Hepatocyte (in vitro differentiated cells): ENCODE data around the gene AAK1. TPM values are rescaled to one million over a fixed set of nuclear protein-coding genes. Genes with fewer than 3 reads are reported as not detected.

ENCODE experiments used
- DNase-seq: peaks from one replicate; pipeline ENCODE4 v3.0.0-alpha.2; 2016; ENCODE audit warnings: low spot score
- H2AFZ ChIP-seq: fragments of 200-600 bp; sonication (generic); 2 replicates; pipeline ENCODE4 v1.6.0; 2016; ENCODE audit warnings: antibody characterized with exemption, mild to moderate bottlenecking
- H3K27ac ChIP-seq: fragments of 200-600 bp; sonication (generic); 2 replicates; pipeline ENCODE4 v1.5.1; 2016; ENCODE audit warnings: mild to moderate bottlenecking
- H3K27me3 ChIP-seq: fragments of 200-600 bp; sonication (generic); 2 replicates; pipeline ENCODE4 v1.6.1; 2016
- H3K36me3 ChIP-seq: fragments of 200-600 bp; sonication (generic); replicated peaks from 2 replicates; pipeline ENCODE4 v1.5.1; 2016; ENCODE audit warnings: low read depth; ENCODE audit not compliant: insufficient read depth
- H3K4me1 ChIP-seq: fragments of 200-600 bp; sonication (generic); 2 replicates; pipeline ENCODE4 v1.5.1; 2016; ENCODE audit warnings: mild to moderate bottlenecking, moderate library complexity; ENCODE audit not compliant: insufficient read depth
- H3K4me2 ChIP-seq: fragments of 200-600 bp; sonication (generic); 2 replicates; pipeline ENCODE4 v1.6.0; 2016
- H3K4me3 ChIP-seq: fragments of 200-600 bp; sonication (generic); 2 replicates; pipeline ENCODE4 v1.5.1; 2016; ENCODE audit warnings: mild to moderate bottlenecking
- H3K79me2 ChIP-seq: fragments of 200-600 bp; sonication (generic); 2 replicates; pipeline ENCODE4 v1.6.0; 2017; ENCODE audit warnings: mild to moderate bottlenecking
- H3K9me2 ChIP-seq: fragments of 200-600 bp; sonication (generic); replicated peaks from 2 replicates; pipeline ENCODE4 v1.6.0; 2017; ENCODE audit warnings: mild to moderate bottlenecking; ENCODE audit not compliant: insufficient read depth
- H3K9me3 ChIP-seq: fragments of 200-600 bp; sonication (generic); 2 replicates; pipeline ENCODE4 v1.5.1; 2016; ENCODE audit warnings: low read depth, mild to moderate bottlenecking
- H4K20me1 ChIP-seq: fragments of 200-600 bp; sonication (generic); 2 replicates; pipeline ENCODE4 v1.6.0; 2016; ENCODE audit warnings: mild to moderate bottlenecking; ENCODE audit not compliant: insufficient read depth, poor library complexity, severe bottlenecking
- EZH2 ChIP-seq: fragments of 200-600 bp; sonication (generic); IDR thresholded peaks from 2 replicates; pipeline ENCODE4 v1.6.1; 2016; ENCODE audit warnings: antibody characterized with exemption, mild to moderate bottlenecking, borderline replicate concordance
- EZH2phosphoT487 ChIP-seq: fragments of 200-600 bp; sonication (generic); IDR thresholded peaks from one replicate; pipeline ENCODE4 v1.6.1; 2018; ENCODE audit warnings: antibody characterized with exemption, mild to moderate bottlenecking, low read depth, moderate library complexity; ENCODE audit not compliant: unreplicated experiment, severe bottlenecking
- WGBS: methylation state at CpG from one replicate; pipeline ENCODE4 v1.1.6; 2016; ENCODE audit warnings: low lambda C conversion rate; ENCODE audit errors: missing lambda C conversion rate; 5-methylcytosine and 5-hydroxymethylcytosine counted together
- polyA plus RNA-seq: library from polyadenylated mRNA; unstranded; fragments of >200 nt; fragmentation: Nextera tagmentation; extraction: Ambion mirVana; gene quantifications from 2 replicates; pipeline ENCODE4 v1.2.1, GENCODE V29; 2016
- total RNA-seq: library from RNA; depleted of rRNA; stranded (reverse); fragments of >200 nt; gene quantifications from 2 replicates; pipeline ENCODE4 v1.2.3, GENCODE V29; 2014
- TF ChIP-seq, protein P1 (sequence below): fragments of 200-600 bp; sonication (generic); IDR thresholded peaks from 2 replicates; pipeline ENCODE4 v1.5.1; 2016; ENCODE audit warnings: antibody characterized with exemption, mild to moderate bottlenecking; ENCODE audit not compliant: poor library complexity

The AAK1 gene
- total and polyA plus RNA-seq, 2 experiments from 2014 or later, result 30.1 to 30.8 TPM

GRCh38 chr2:69436938-69437750 lies 206.4 kb downstream of the AAK1 start, which contains the start of gene NFU1:
Gene NFU1, minus strand, starts transcription at chr2:69437435. Its CDS starts 13 bp downstream, at chr2:69437422.
- Histone ChIP-seq H3K4me3 (peak within 1 kb of the TSS; percentile 60), H3K4me2 (peak within 1 kb of the TSS; percentile 72), H3K79me2 (peaks cover 33% of the 10 kb centered on the region), H3K36me3 (no peaks in the 10 kb centered on the region), H3K9me3 (no peaks in the 10 kb centered on the region), H2AFZ (peak within 1 kb of the TSS; percentile 81), H3K9me2 (no peaks in the 10 kb centered on the region), H3K4me1 (peaks cover 7% of the 10 kb centered on the region), H3K27ac (peak within 1 kb of the TSS; percentile 96), H4K20me1 (no peaks in the 10 kb centered on the region), H3K27me3 (no peaks in the 10 kb centered on the region)
- TF ChIP-seq, protein P1, sequence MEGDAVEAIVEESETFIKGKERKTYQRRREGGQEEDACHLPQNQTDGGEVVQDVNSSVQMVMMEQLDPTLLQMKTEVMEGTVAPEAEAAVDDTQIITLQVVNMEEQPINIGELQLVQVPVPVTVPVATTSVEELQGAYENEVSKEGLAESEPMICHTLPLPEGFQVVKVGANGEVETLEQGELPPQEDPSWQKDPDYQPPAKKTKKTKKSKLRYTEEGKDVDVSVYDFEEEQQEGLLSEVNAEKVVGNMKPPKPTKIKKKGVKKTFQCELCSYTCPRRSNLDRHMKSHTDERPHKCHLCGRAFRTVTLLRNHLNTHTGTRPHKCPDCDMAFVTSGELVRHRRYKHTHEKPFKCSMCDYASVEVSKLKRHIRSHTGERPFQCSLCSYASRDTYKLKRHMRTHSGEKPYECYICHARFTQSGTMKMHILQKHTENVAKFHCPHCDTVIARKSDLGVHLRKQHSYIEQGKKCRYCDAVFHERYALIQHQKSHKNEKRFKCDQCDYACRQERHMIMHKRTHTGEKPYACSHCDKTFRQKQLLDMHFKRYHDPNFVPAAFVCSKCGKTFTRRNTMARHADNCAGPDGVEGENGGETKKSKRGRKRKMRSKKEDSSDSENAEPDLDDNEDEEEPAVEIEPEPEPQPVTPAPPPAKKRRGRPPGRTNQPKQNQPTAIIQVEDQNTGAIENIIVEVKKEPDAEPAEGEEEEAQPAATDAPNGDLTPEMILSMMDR, result peak; percentile 64
- no peak for TF ChIP-seq EZH2
- 2% methylated on average over 60 of the region's 60 CpGs for WGBS
- peak; percentile 98 for DNase-seq

GRCh38 chr2:69436596-69436937 lies 207.0 kb downstream of the AAK1 start:
- Histone ChIP-seq H3K27ac (peak overlapping the region; percentile 96), H3K4me3 (peak overlapping the region; percentile 60), H3K4me1 (peaks cover 7% of the 10 kb centered on the region), H3K79me2 (peaks cover 38% of the 10 kb centered on the region), H3K36me3 (no peaks in the 10 kb centered on the region), H3K27me3 (no peaks in the 10 kb centered on the region), H4K20me1 (no peaks in the 10 kb centered on the region), H3K9me2 (no peaks in the 10 kb centered on the region), H2AFZ (peak overlapping the region; percentile 57), H3K4me2 (peak overlapping the region; percentile 72), H3K9me3 (no peaks in the 10 kb centered on the region)
- no peak for TF ChIP-seq EZH2
- TF ChIP-seq, protein P1, result peak; percentile 2
- WGBS, result 3% methylated on average over 5 of the region's 5 CpGs
- peak; percentile 22 for DNase-seq

GRCh38 chr2:69434753-69435152 lies 208.8 kb downstream of the AAK1 start:
- Histone ChIP-seq H3K79me2 (peaks cover 38% of the 10 kb centered on the region), H3K9me2 (no peaks in the 10 kb centered on the region), H3K4me3 (no peak overlapping the region), H3K27ac (no peak overlapping the region), H4K20me1 (no peaks in the 10 kb centered on the region), H2AFZ (no peak overlapping the region), H3K27me3 (no peaks in the 10 kb centered on the region), H3K9me3 (no peaks in the 10 kb centered on the region), H3K36me3 (no peaks in the 10 kb centered on the region), H3K4me1 (peaks cover 7% of the 10 kb centered on the region), H3K4me2 (no peak overlapping the region)
- TF ChIP-seq EZH2, result no peak
- no peak for TF ChIP-seq EZH2phosphoT487
- TF ChIP-seq, protein P1, result no peak
- WGBS, result 81% methylated on average over 5 of the region's 5 CpGs
- DNase-seq, result no peak
